GM18907 (cell line): ENCODE results near the gene LPCAT2.
"Not testable (repeated sequence)": the region's sequence is repeated elsewhere in the genome, so short reads cannot be mapped to it uniquely, and the experiment has no call there.

Source experiments
- ATAC-seq: cut with Tn5 transposase; IDR thresholded peaks from one replicate; pipeline ENCODE4 v1.9.1; 2021; ENCODE audit warnings: mild to moderate bottlenecking, moderate library complexity; ENCODE audit not compliant: unreplicated experiment

Gene LPCAT2

GRCh38 chr16:55576384-55576783, 67.5 kb downstream of the LPCAT2 start:
- ATAC-seq: no peak

GRCh38 chr16:55577887-55578286, 69.0 kb downstream of the LPCAT2 start:
- no peak for ATAC-seq

GRCh38 chr16:55585631-55586030, 76.8 kb downstream of the LPCAT2 start:
- no peak for ATAC-seq

- ATAC-seq: no peak
Measured at GRCh38 chr16:55588799-55589198, 79.9 kb downstream of the LPCAT2 start.

- ATAC-seq: no peak
Measured at GRCh38 chr16:55592306-55592705, 83.4 kb downstream of the LPCAT2 start.

GRCh38 chr16:55597928-55598327, 89.1 kb downstream of the LPCAT2 start:
- ATAC-seq: no peak

- ATAC-seq: no peak
Measured at GRCh38 chr16:55605754-55606336, 97.0 kb downstream of the LPCAT2 start.

- ATAC-seq: no peak
Measured at GRCh38 chr16:55613613-55614335, 104.9 kb downstream of the LPCAT2 start.

- no peak for ATAC-seq
Measured at GRCh38 chr16:55615071-55615470, 106.2 kb downstream of the LPCAT2 start.

- not testable (repeated sequence) for ATAC-seq
Measured at GRCh38 chr16:55615670-55616069, 106.8 kb downstream of the LPCAT2 start.

- no peak for ATAC-seq
Measured at GRCh38 chr16:55621771-55622170, 112.9 kb downstream of the LPCAT2 start.

- no peak for ATAC-seq
Measured at GRCh38 chr16:55622272-55622671, 113.4 kb downstream of the LPCAT2 start.

- ATAC-seq: no peak
Measured at GRCh38 chr16:55622930-55623561, 114.2 kb downstream of the LPCAT2 start.

- no peak for ATAC-seq
Measured at GRCh38 chr16:55623640-55624039, 114.8 kb downstream of the LPCAT2 start.

GRCh38 chr16:55624696-55625095, 115.8 kb downstream of the LPCAT2 start:
- ATAC-seq: no peak

GRCh38 chr16:55625843-55626242, 117.0 kb downstream of the LPCAT2 start:
- ATAC-seq: no peak

- no peak for ATAC-seq
Measured at GRCh38 chr16:55628306-55628968, 119.6 kb downstream of the LPCAT2 start.

- no peak for ATAC-seq
Measured at GRCh38 chr16:55630774-55631173, 121.9 kb downstream of the LPCAT2 start.

- ATAC-seq: no peak
Measured at GRCh38 chr16:55632259-55632658, 123.4 kb downstream of the LPCAT2 start.

GRCh38 chr16:55634193-55634592, 125.3 kb downstream of the LPCAT2 start:
- no peak for ATAC-seq
